CD4-positive, alpha-beta T cell treated with Interleukin-15 for 4 hours (primary cell): Measurements from ENCODE around the gene ZNF3.

ENCODE experiments used
- DNase-seq: peaks from one replicate; pipeline ENCODE4 v3.0.0-alpha.2; 2020; ENCODE audit warnings: low spot score

The ZNF3 gene

GRCh38 chr7:100053215-100053614, 28.3 kb downstream of the ZNF3 start:
- DNase-seq, result peak; percentile 43

GRCh38 chr7:100051611-100052010, 29.9 kb downstream of the ZNF3 start:
- no peak for DNase-seq

GRCh38 chr7:100049441-100050291, 31.9 kb downstream of the ZNF3 start, which contains the start of gene ZSCAN21:
Gene ZSCAN21, plus strand, starts transcription at chr7:100049774. Its CDS starts 7,233 bp downstream, at chr7:100057007.
- DNase-seq, result peak; percentile 81

- no peak for DNase-seq
These were observed 32.8 kb downstream of the ZNF3 start for GRCh38 chr7:100048680-100049079.

GRCh38 chr7:100044718-100045117, 36.8 kb downstream of the ZNF3 start:
- DNase-seq, result no peak

- DNase-seq, result no peak
These were observed 40.9 kb downstream of the ZNF3 start for GRCh38 chr7:100040575-100040974.

GRCh38 chr7:100038326-100038725, 43.2 kb downstream of the ZNF3 start:
- DNase-seq, result no peak

GRCh38 chr7:100035876-100036275, 45.6 kb downstream of the ZNF3 start:
- no peak for DNase-seq

- DNase-seq, result no peak
These were observed 46.5 kb downstream of the ZNF3 start for GRCh38 chr7:100034871-100035510.

- no peak for DNase-seq
These were observed 48.0 kb downstream of the ZNF3 start for GRCh38 chr7:100033526-100033925.

- DNase-seq, result no peak
These were observed 51.9 kb downstream of the ZNF3 start for GRCh38 chr7:100029596-100029995.

GRCh38 chr7:100027197-100027596, 54.3 kb downstream of the ZNF3 start:
- no peak for DNase-seq

GRCh38 chr7:100024020-100024619, 57.4 kb downstream of the ZNF3 start:
- DNase-seq, result no peak

GRCh38 chr7:100023526-100023925, 58.0 kb downstream of the ZNF3 start:
- no peak for DNase-seq

- DNase-seq, result no peak
These were observed 58.9 kb downstream of the ZNF3 start for GRCh38 chr7:100022621-100023020.

- DNase-seq, result no peak
These were observed 60.2 kb downstream of the ZNF3 start for GRCh38 chr7:100021297-100021696.
